ENCODE results near the gene TBX10. TPM values are rescaled to one million over a fixed set of nuclear protein-coding genes. Genes with fewer than 3 reads are reported as not detected.

The TBX10 gene
- total and polyA plus RNA-seq, 5 experiments from 2014 or later: not detected

GRCh38 chr11:67612751-67613150 lies 26.8 kb downstream of the TBX10 start:
- POLR2A ChIA-PET: interaction anchor here (0.6 to 3.1 kb wide), 2 partner anchors 30 to 277 kb away, joined by 3 to 12 read pairs; partner anchors contain the start of gene GSTP1
- no peak for ATAC-seq

GRCh38 chr11:67611704-67612587 lies 27.6 kb downstream of the TBX10 start:
- Mint-ChIP-seq H3K27ac (peak overlapping the region in 8 of 10 donors; percentile 43 to 97 (median 60)), H3K27me3 (no peaks in the 10 kb centered on the region), H3K36me3 (peaks cover 0 to 29% (median 10%) of the 10 kb centered on the region in 3 donors), H3K9me3 (no peaks in the 10 kb centered on the region), H3K4me3 (peak overlapping the region in 2 of 10 donors; percentile 7 to 10), H3K4me1 (peaks cover 14 to 51% (median 40%) of the 10 kb centered on the region in 4 donors)
- ATAC-seq (no peak), DNase-seq (no peak)
- POLR2A ChIA-PET: interaction anchor here (3.1 kb wide), 1 partner anchor 29 kb away, joined by 12 read pairs; the partner anchor contains the start of gene GSTP1

More at GRCh38 chr11:67612751-67613150, 26.8 kb downstream of the TBX10 start:
- peak overlapping the region in 1 of 10 donors; percentile 7 for H3K4me3 Mint-ChIP-seq
- no peaks in the 10 kb centered on the region for H3K9me3 Mint-ChIP-seq
- H3K4me1 Mint-ChIP-seq: peaks cover 14 to 52% (median 36%) of the 10 kb centered on the region in 4 donors
- DNase-seq: no peak
- H3K27ac Mint-ChIP-seq: peak overlapping the region; percentile 22 to 98 (median 87)
- no peaks in the 10 kb centered on the region for H3K27me3 Mint-ChIP-seq
- peaks cover 0 to 29% (median 10%) of the 10 kb centered on the region in 3 donors for H3K36me3 Mint-ChIP-seq

GRCh38 chr11:67611165-67611564 lies 28.4 kb downstream of the TBX10 start:
- POLR2A ChIA-PET: no interaction called here
- H3K27me3 Mint-ChIP-seq: no peaks in the 10 kb centered on the region
- H3K9me3 Mint-ChIP-seq: no peaks in the 10 kb centered on the region
- H3K4me3 Mint-ChIP-seq: no peak overlapping the region
- DNase-seq (no peak), ATAC-seq (no peak)
- H3K36me3 Mint-ChIP-seq: peaks cover 0 to 29% (median 10%) of the 10 kb centered on the region in 3 donors
- H3K27ac Mint-ChIP-seq: peak overlapping the region in 1 of 10 donors; percentile 31
- H3K4me1 Mint-ChIP-seq: peaks cover 14 to 51% (median 40%) of the 10 kb centered on the region in 4 donors

GRCh38 chr11:67610302-67610868 lies 29.2 kb downstream of the TBX10 start:
- no peak overlapping the region for H3K4me3 Mint-ChIP-seq
- POLR2A ChIA-PET: no interaction called here
- H3K36me3 Mint-ChIP-seq: peaks cover 0 to 29% (median 10%) of the 10 kb centered on the region in 3 donors
- no peaks in the 10 kb centered on the region for H3K27me3 Mint-ChIP-seq
- peaks cover 13 to 49% (median 39%) of the 10 kb centered on the region in 4 donors for H3K4me1 Mint-ChIP-seq
- peak overlapping the region in 2 of 10 donors; percentile 7 to 48 for H3K27ac Mint-ChIP-seq
- DNase-seq (no peak), ATAC-seq (no peak)
- no peaks in the 10 kb centered on the region for H3K9me3 Mint-ChIP-seq

- POLR2A ChIA-PET: interaction anchor here (1.2 to 1.6 kb wide), 2 partner anchors 21 to 26 kb away, joined by 3 to 7 read pairs; partner anchors contain the start of genes GSTP1 and NUDT8
- H3K9me3 Mint-ChIP-seq: no peaks in the 10 kb centered on the region
- peaks cover 0 to 5% (median 0%) of the 10 kb centered on the region in 5 donors for H3K27me3 Mint-ChIP-seq
- H3K27ac Mint-ChIP-seq: peak overlapping the region in 2 of 10 donors; percentile 29 to 40
- ATAC-seq: no peak
- H3K4me1 Mint-ChIP-seq: peaks cover 9 to 38% (median 30%) of the 10 kb centered on the region in 4 donors
- DNase-seq: no peak
- H3K4me3 Mint-ChIP-seq: peak overlapping the region in 2 of 10 donors; percentile 15 to 24
- peaks cover 0 to 29% (median 10%) of the 10 kb centered on the region in 3 donors for H3K36me3 Mint-ChIP-seq
Measured at GRCh38 chr11:67609316-67609715, 30.2 kb downstream of the TBX10 start.

- no peak for DNase-seq
- no peak for ATAC-seq
- Mint-ChIP-seq H3K36me3 (peaks cover 0 to 29% (median 10%) of the 10 kb centered on the region in 3 donors), H3K27me3 (peaks cover 0 to 9% (median 0%) of the 10 kb centered on the region in 5 donors), H3K4me1 (peaks cover 5 to 30% (median 23%) of the 10 kb centered on the region in 4 donors), H3K9me3 (no peaks in the 10 kb centered on the region), H3K4me3 (peak overlapping the region; percentile 19 to 94 (median 86)), H3K27ac (peak overlapping the region in 5 of 10 donors; percentile 24 to 66 (median 60))
- POLR2A ChIA-PET: interaction anchor here (1.2 to 1.6 kb wide), 3 partner anchors 7 to 25 kb away, joined by 3 to 7 read pairs (median 3); partner anchors contain the start of genes GSTP1 and NUDT8
Measured at GRCh38 chr11:67608486-67608885, 31.1 kb downstream of the TBX10 start.

- no peak for ATAC-seq
- POLR2A ChIA-PET: interaction anchor here (1.3 kb wide), 1 partner anchor 8 kb away, joined by 3 read pairs; no protein-coding TSS in a partner anchor
- H3K4me3 Mint-ChIP-seq: peak overlapping the region; percentile 79 to 96 (median 92)
Measured at GRCh38 chr11:67607507-67607906, 32.1 kb downstream of the TBX10 start.

GRCh38 chr11:67606492-67607295 lies 32.9 kb downstream of the TBX10 start, which contains the start of gene NDUFV1:
Gene NDUFV1 (plus strand): TSS chr11:67606936. CDS start chr11:67607005, 69 bp downstream.
- H3K27me3 Mint-ChIP-seq: peaks cover 2 to 19% (median 4%) of the 10 kb centered on the region in 5 donors
- H3K36me3 Mint-ChIP-seq: peaks cover 0 to 22% (median 10%) of the 10 kb centered on the region in 3 donors
- H3K27ac Mint-ChIP-seq: peak within 1 kb of the TSS; percentile 80 to 96 (median 92)
- peak; percentile 89 to 97 (median 95) for DNase-seq
- POLR2A ChIA-PET: no interaction called here
- ATAC-seq: peak; percentile 98 to 99
- no peaks in the 10 kb centered on the region for H3K9me3 Mint-ChIP-seq
- H3K4me1 Mint-ChIP-seq: peaks cover 4 to 26% (median 19%) of the 10 kb centered on the region in 4 donors
- peak within 1 kb of the TSS; percentile 79 to 96 (median 92) for H3K4me3 Mint-ChIP-seq

More at GRCh38 chr11:67607507-67607906, 32.1 kb downstream of the TBX10 start:
- peaks cover 0 to 16% (median 4%) of the 10 kb centered on the region in 5 donors for H3K27me3 Mint-ChIP-seq
- peaks cover 4 to 26% (median 19%) of the 10 kb centered on the region in 4 donors for H3K4me1 Mint-ChIP-seq
- H3K36me3 Mint-ChIP-seq: peaks cover 0 to 27% (median 10%) of the 10 kb centered on the region in 3 donors
- DNase-seq: no peak
- no peaks in the 10 kb centered on the region for H3K9me3 Mint-ChIP-seq
- peak overlapping the region; percentile 80 to 95 (median 91) for H3K27ac Mint-ChIP-seq

- ATAC-seq (no peak), DNase-seq (no peak)
- H3K4me3 Mint-ChIP-seq: peak overlapping the region; percentile 79 to 96 (median 92)
- POLR2A ChIA-PET: no interaction called here
- peak overlapping the region in 9 of 10 donors; percentile 80 to 96 (median 92) for H3K27ac Mint-ChIP-seq
- peaks cover 0 to 22% (median 10%) of the 10 kb centered on the region in 3 donors for H3K36me3 Mint-ChIP-seq
- H3K4me1 Mint-ChIP-seq: peaks cover 4 to 26% (median 19%) of the 10 kb centered on the region in 4 donors
- H3K9me3 Mint-ChIP-seq: no peaks in the 10 kb centered on the region
- H3K27me3 Mint-ChIP-seq: peaks cover 4 to 22% (median 5%) of the 10 kb centered on the region in 5 donors
Measured at GRCh38 chr11:67606093-67606491, 33.5 kb downstream of the TBX10 start.

- peak overlapping the region; percentile 41 to 81 (median 74) for H3K4me3 Mint-ChIP-seq
- H3K27me3 Mint-ChIP-seq: peaks cover 4 to 29% (median 8%) of the 10 kb centered on the region in 5 donors
- peak overlapping the region in 9 of 10 donors; percentile 15 to 92 (median 86) for H3K27ac Mint-ChIP-seq
- DNase-seq (no peak), ATAC-seq (no peak)
- H3K9me3 Mint-ChIP-seq: no peaks in the 10 kb centered on the region
- POLR2A ChIA-PET: interaction anchor here (1.0 kb wide), 1 partner anchor 8 kb away, joined by 3 read pairs; no protein-coding TSS in a partner anchor
- peaks cover 0 to 19% (median 10%) of the 10 kb centered on the region in 3 donors for H3K36me3 Mint-ChIP-seq
- H3K4me1 Mint-ChIP-seq: peaks cover 4 to 31% (median 20%) of the 10 kb centered on the region in 4 donors
Measured at GRCh38 chr11:67605231-67606011, 34.1 kb downstream of the TBX10 start.

All from naive thymus-derived CD8-positive, alpha-beta T cell (primary cell).